GM19395 (cell line): Measurements from ENCODE around the gene GPER1.
"Not testable (repeated sequence)": the region's sequence is repeated elsewhere in the genome, so short reads cannot be mapped to it uniquely, and the experiment has no call there.

Experiments
- ATAC-seq: cut with Tn5 transposase; IDR thresholded peaks from one replicate; pipeline ENCODE4 v1.9.1; 2021; ENCODE audit warnings: mild to moderate bottlenecking, moderate library complexity; ENCODE audit not compliant: unreplicated experiment

The GPER1 gene

DNA sequence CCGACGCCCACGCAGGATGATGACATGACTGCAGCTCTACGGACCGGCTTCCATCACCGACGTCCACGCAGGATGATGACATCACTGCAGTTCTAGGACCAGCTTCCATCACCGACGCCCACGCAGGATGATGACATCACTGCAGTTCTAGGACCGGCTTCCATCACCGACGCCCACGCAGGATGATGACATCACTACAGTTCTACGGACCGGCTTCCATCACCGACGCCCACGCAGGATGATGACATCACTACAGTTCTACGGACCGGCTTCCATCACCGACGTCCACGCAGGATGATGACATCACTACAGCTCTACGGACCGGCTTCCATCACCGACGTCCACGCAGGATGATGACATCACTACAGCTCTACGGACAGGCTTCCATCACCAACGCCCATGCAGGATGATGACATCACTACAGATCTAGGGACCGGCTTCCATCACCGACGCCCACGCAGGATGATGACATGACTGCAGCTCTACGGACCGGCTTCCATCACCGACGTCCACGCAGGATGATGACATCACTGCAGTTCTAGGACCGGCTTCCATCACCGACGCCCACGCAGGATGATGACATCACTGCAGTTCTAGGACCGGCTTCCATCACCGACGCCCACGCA, 28.6 kb downstream of the GPER1 start:
- ATAC-seq = not testable (repeated sequence)

DNA sequence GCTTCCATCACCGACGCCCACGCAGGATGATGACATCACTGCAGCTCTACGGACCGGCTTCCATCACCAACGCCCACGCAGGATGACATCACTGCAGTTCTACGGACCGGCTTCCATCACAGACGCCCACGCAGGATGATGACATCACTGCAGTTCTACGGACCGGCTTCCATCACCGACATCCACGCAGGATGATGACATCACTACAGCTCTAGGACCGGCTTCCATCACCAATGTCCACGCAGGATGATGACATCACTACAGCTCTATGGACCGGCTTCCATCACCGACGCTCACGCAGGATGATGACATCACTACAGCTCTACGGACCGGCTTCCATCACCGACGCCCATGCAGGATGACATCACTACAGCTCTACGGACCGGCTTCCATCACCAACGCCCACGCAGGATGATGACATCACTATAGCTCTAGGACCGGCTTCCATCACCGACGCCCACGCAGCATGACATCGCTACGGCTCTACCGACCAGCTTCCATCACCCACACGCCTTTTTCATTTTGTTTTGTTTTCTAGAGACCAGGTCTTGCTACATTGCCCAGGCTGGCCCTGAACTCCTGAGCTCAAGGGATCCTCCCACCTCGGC, 29.5 kb downstream of the GPER1 start:
- ATAC-seq = no peak

DNA sequence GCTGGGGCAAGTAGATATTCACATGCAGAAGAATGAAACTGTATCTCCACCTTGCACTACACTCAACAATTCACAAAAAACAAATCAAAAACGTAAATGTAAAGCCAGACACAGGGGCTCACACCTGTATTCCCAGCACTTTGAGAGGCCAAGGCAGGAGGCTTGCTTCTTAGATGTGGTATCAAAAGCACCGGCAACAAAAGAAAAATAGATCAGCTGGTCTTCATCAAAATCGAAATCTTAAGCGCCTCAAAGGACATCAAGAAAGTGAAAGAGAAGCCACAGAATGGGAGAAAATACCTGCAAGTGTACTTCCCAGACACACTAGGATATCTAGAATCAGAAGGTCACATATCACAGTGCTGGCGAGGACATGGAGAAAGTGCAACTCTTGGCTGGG, 31.3 kb downstream of the GPER1 start:
- no peak for ATAC-seq

DNA sequence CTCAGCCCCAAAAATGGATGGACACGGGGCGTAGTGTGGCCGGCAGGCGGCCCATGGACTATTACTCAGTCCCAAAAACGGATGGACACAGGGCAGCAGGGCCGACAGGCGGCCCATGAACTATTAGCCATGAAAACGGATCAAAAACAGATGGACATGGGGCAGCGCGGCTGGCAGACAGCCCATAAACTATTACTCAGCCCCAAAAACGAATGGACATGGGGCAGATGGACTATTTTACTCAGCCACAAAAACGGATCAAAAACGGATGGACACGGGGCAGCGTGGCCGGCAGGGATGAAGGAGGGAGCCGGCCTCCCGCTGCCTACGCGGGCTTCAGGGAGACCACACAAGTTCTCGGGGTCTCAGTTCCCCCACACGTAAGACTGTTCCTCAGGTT, 32.9 kb downstream of the GPER1 start:
- ATAC-seq = no peak

DNA sequence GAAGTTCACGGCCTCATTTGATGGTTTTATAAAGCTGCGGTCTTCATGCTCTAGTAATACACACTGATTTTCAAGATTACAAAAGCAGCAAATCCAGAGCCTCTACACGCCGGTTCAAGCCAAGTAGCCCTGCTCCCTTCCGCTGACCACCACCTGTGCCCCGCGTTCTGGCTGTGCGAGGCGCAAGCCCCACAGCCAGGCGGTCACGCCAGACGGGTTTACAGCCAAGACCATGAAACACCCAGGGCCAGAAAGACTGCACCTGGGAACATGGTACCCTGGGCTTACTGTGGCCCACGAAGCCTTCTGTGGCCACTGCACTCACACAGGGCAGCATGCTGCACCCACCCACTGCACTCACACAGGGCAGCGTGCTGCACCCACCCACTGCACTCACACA, 33.6 kb downstream of the GPER1 start:
- ATAC-seq = no peak

DNA sequence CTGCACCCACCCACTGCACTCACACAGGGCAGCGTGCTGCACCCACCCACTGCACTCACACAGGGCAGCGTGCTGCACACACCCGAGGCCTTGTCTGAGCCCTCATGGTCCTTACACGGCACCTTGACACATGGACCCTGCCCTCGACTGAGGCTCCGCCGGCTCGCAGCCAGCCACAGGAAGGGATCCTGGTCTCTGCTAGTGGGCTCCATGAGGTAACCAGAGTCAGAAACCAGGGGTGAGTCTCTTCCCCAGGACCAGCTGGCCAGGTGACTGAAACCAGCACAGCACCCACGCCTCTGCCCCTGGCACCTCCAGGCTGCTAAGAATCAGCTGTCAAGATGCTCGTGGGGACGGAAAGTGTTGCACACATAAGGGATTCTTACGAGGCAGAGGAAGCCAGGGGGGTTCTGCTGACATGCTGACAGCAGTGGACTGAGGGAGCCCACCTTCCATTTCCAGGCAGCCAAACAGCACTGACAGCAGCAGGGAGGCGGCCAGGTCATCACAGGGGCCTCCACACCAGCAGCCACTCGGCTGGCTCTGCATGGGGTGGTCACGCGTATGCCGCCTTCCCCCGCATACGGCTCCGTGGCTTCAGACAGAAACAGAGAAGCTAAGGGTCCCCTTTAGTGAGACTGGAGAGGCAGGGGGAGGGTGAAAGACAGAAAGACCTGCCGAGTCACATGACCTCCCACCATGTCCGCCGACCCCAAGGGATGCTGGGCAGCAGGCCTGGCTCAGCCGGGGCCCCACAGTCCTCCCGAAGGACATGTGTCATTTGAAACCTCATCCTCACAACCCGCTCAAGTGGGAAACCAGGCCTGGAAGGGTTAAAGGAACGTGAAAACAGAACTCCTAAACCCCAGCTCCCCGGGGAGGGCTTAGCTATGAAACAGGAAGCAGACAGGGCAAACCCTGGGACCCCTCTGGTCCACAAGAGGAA, 34.2 kb downstream of the GPER1 start:
- no peak for ATAC-seq

DNA sequence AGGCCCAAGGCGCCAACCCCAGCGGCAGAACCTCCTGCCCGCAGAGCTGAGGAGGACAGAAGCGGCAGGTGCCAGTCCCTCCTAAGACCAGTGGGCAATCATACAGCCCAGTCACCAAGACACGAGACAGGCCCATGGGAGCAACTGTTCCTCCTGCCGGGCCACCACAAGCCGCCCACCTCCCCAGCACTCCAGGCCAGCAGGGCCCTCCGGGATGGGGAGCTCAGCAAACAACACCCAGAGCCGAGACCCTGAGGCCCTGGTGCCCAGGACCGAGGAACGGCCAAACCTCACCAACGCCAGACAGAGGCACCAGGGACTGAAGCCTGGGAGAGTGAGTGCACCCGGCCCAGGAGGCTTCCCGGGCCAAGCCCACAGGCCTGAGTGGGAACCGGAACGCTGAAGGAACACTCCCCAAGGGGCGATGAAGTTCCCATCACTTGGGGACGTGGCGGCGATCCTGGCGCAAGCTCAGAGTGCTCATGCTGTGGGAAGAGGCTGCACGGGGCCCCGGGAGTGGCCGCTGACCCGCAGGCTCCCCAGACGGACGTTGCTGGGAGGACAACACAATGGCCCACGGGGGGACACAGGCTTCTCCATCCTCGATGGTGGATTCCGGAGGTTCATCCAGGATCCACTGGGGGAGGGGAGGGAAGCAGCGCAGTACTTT, 35.1 kb downstream of the GPER1 start:
- ATAC-seq = no peak

DNA sequence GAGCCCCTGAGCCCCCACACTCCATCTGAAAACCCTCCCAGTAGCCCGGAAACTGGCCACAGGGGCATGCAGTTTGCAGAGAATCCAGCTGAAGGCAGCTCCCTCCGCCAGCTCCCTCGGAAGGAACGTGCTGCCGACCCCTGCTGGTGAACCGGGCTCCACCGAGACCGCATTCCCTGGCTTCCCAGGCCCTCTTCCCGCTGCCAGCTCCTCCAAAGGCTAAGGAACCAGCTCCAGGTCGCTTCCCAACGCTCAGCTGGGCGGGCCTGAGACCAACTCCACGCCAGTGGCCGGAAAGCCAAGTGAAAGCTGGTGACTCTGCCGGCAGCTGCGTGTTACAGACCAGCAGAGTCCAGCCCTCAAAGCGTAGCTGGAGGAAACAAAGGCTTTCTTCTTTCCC, 35.8 kb downstream of the GPER1 start:
- ATAC-seq = no peak

DNA sequence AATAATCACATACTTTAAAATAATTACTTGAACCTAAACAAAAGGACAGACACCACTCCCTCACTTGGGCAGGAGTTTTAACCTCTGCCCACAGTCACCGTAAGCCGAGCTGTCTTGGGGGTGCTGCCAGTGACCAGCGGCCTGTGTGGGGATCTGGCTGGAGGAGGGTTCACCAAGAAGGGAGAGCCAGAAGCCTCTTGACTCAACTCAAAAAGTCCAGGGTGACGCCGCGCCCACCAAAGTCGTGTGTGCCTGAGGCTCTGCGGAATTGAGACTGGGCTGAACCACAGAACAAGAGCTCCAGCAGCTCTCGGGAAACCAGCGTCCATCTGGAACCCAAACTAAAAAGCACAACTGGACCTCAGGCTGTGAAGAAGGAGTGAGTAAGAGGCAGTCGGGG, 36.3 kb downstream of the GPER1 start:
- no peak for ATAC-seq

DNA sequence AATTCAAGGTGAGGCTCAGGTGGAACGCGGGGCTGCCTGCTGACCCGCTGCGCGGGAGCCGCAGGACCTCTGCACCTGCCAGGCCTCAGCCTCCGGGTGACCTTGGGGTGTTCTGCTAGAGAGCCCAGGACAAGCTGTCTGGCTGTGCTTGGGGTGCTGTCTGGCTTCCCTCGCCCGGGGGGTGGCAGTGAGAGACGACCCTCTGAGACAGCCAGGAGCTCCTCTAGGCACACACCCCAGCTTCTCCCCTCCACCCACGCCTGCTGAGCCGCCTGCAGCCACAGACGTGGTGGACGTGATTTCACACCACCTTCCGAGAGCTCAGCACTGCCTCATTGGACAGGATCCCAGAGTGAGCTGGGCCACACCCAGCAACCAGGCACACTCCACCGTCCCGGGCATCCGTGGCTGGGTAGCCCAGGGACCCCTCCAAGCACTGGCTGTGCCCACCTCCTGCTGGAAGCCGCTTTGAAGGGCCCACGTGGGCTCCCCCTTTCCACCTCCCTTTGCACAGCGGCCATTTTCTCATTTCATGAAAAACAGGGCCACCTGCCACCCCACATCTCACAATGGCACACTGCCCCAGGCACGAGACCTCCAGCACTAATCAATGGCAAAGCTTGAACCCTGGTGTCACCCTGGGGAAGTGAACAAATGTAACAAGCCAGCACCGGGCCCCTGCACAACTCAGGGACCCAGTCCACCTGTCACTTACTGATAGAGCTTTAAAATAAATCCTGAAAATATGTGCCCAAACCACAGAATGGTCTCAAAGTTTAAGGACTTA, 37.1 kb downstream of the GPER1 start:
- ATAC-seq = no peak

DNA sequence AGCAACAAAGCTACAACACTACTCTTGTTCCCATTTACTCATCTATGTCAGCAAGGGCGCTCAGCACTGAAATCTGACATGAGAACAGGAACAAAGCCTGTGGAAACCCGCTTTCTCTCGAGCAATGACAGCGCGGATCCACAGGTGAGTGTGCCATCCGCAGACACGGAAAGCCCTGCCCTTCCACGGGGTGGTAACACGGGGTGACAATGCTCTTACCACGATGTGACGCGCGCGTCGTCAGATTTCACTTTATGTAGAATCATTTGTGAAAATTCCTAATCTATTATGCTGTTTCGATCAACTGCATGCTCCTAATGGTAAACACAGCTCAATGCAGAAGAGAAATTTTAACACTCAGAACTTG, 37.7 kb downstream of the GPER1 start:
- no peak for ATAC-seq

DNA sequence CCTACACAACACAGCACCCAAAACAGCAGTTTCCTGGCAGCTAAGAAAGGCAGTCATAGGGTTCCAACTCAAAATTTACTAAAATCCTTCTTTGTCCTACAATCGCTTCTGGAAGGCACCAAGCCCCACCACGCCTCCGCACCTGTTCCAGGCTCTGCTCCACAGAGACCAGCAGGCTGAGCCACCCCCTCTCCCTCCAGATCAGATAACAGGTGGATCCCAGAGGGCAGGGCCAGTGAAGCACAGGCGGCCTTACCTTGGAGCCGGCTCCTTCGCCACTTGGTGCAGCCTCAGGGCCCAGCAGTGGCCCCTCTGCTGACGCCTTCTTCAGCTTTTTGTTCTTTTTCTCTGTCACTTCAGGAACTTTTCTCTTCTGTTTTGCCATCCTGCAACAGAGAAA, 39.1 kb downstream of the GPER1 start:
- no peak for ATAC-seq

DNA sequence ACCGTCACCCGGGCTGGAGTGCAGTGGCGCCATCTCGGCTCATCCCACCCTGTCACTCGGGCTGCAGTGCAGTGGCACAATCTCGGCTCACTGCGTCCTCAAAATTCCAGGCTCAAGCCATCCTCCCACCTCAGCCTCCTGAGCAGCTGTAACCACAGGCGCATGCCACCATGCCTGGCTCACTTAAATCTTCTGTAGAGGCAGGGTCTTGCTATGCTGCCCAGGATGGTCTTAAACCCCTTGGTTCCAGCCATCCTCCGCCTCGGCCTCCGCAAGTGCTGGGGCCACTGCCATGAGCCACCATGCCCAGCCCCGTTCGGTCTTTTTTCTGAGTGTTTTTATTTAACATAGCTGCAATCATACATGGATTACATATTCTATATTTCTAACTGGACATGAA, 41.5 kb downstream of the GPER1 start:
- no peak for ATAC-seq

DNA sequence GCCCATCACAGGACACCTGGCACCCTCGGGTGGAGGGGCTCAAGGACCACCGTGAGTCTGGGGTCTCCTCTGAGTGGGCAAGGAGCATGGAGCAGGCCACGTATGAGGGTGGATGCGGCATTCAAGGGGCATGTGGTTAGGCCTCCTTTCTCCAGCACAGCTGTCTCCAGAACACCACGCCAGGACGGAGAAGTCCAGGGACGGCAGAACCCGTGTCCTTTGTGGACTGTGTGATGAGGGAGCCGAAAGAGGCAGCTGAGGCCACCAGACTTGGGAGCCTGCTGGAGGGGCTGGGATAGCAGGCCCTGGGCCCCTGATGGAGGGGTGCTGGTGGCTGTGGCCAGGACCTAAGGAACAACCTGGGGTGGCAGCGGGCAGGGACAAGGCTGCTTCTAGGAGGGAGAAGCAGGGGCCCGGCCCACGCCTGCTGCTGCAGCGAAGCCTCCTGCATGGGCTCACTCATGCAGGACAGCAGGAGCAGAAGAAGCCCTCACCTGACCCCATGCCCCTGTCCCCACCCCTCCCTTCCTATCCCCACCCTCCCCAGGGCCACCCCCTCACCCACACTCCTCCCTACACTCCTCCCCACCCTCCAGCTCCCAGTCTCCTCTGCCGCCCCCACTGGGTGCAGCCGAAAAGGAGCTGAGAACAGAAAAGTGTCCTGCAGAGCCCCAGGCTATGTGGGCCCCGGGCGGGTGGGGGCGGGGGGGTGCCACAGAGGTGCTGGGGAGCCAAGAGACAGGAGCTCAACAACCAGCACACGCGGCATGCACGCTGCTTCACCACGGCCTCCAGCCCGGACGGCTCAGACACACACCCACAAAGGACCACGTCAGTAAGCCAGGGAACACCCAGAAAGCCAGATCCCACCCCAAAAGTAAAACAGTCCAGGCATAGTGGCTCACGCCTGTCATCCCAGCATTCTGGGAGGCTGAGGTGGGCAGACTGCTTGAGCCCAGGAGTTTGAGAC, 42.4 kb downstream of the GPER1 start:
- no peak for ATAC-seq

DNA sequence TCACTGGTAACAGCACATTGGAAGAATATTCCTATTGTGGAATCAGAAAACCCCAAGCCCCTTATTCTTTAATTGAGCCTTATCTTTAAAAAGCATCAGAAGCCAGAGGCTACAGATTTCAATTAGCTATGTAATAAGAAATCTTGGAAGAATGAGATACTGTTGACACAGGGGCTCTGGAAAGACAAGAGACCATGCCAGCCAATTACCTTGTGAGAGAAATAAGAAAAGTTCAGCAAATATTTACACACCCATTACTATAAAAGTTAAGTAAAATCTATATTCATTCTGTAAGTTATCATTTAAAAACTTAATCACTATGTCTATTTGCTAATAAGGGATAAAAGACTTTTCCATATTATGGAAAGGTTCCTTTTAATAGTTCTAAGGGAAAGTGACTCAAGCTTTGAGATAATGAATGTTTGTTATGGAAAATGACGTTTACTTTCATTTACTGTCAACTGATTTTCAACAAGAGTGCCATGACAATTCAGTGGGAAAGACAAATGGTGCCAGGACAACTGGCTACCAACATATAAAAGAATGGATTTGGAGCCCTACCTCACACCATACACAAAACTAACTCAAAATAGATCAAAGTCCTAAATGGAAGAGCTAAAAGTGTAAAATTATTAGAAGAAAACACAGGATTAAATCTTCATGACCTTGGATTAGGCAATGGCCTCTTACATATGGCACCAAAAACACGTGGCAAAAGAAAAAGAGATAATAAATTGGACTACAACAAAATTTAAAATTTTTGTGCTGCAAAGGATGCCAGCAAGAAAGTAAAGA, 43.8 kb downstream of the GPER1 start:
- ATAC-seq = no peak

DNA sequence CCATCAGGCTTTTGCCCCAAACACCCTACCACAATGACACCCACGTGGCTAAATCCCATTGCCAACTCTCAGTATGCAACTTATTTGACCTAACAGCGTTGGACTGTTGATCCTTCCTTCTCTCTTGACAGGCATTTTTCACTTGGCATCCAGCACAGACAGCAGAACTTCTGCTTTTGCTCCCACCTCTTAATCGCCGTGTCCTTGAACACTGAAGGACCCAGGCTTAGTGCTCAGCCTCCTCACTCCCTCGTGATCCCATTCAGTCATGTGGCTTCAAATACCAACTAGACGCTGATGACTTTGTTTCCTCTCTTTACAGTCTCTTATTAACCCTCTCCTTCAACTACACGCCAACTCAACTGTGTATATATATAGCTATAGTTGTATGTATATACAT, 47.0 kb downstream of the GPER1 start:
- no peak for ATAC-seq

DNA sequence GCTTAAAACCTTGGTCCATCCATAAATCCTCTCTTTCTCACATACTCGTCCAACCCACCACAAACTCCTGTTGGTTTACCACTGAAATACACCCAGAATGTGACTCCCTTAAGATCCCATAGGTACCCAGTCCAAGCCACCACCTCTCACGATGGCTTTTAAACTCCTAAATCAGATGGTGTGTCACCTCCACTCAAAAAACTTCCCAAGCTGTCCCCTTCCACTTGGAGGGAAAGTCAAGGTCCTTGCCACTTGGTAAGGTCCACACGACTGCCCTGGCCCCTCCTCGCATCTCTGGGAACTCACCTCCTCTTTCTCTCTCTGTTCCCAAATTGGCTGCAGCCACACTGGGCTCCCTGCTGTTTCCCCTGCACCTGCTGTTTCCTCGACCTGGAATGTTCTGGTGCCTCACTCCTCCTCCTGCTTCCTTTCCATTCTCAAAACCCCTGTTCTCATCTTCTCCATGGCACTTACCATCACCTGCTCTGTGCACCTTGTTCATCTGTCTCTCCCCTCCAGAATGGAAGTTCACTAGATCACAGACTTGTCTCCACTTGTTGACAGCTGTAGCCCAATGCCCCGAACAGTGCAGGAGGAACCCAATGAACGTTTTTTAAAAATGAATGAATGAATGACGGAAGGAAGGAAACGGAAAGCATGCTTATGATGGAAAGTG, 49.1 kb downstream of the GPER1 start:
- no peak for ATAC-seq

DNA sequence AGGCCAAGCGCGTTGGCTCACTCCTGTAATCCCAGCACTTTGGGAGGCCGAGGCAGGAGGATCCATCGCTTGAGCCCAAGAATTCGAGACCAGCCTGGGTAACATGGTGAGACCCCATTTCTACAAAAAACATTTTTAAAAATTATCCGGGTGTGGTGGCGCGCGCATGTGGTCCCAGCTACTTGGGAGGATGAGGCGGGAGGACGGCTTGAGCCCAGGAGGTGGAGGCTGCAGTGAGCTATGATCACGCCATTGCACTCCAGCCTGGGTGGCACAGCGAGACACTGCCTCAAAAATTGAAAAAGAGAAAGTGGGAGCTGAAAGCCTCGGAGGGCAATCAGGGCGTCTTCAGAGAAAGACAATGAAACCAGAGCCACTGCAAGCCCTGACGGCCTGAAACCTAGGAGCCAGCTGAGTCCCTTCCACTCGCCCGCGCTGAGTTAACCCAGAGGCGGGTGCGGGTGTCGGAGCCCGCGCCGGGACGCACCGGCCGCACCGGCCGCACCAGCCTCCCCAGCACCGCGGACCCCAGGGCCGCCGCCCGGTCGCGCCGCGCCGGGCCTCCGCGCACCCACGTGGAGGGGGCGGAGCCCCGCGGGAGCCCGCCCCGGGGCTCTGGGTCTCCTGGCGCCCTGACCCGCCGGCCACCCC, 49.7 kb downstream of the GPER1 start:
- peak; percentile 54 for ATAC-seq
